ENCODE data around the gene UQCR10.

The UQCR10 gene

GRCh38 chr22:29799217-29799680 is 32.1 kb downstream of the UQCR10 start:
- DNase-seq = no peak

- no peak for DNase-seq
Observed at GRCh38 chr22:29801153-29801552, 34.0 kb downstream of the UQCR10 start.

- DNase-seq = no peak
Observed at GRCh38 chr22:29801796-29802195, 34.6 kb downstream of the UQCR10 start.

- DNase-seq = no peak
Observed at GRCh38 chr22:29803190-29803589, 36.0 kb downstream of the UQCR10 start.

GRCh38 chr22:29804985-29805384 is 37.8 kb downstream of the UQCR10 start:
- no peak for DNase-seq

GRCh38 chr22:29806196-29806595 is 39.0 kb downstream of the UQCR10 start:
- DNase-seq = no peak

- no peak for DNase-seq
Observed at GRCh38 chr22:29810216-29810615, 43.0 kb downstream of the UQCR10 start.

GRCh38 chr22:29811377-29811776 is 44.2 kb downstream of the UQCR10 start:
- DNase-seq = no peak

- DNase-seq = no peak
Observed at GRCh38 chr22:29813126-29813525, 46.0 kb downstream of the UQCR10 start.

- no peak for DNase-seq
Observed at GRCh38 chr22:29813563-29813962, 46.4 kb downstream of the UQCR10 start.

GRCh38 chr22:29814003-29814402 is 46.8 kb downstream of the UQCR10 start:
- no peak for DNase-seq

GRCh38 chr22:29815580-29815979 is 48.4 kb downstream of the UQCR10 start:
- DNase-seq = no peak

GRCh38 chr22:29816128-29816527 is 49.0 kb downstream of the UQCR10 start:
- DNase-seq = no peak

GRCh38 chr22:29816539-29816938 is 49.4 kb downstream of the UQCR10 start:
- no peak for DNase-seq

- DNase-seq = no peak
Observed at GRCh38 chr22:29816980-29817379, 49.8 kb downstream of the UQCR10 start.

GRCh38 chr22:29817724-29818123 is 50.6 kb downstream of the UQCR10 start:
- DNase-seq = no peak

GRCh38 chr22:29819501-29819900 is 52.3 kb downstream of the UQCR10 start:
- DNase-seq = no peak
